ENCODE measurements around the gene PAFAH2. TPM values are rescaled to one million over a fixed set of nuclear protein-coding genes. Genes with fewer than 3 reads are reported as not detected.
A peak's percentile ranks its signal among the peaks of the same experiment; 100 is the strongest.

PAFAH2 gene
- total RNA-seq, 2 donors from 2014 or later, result 8.1 to 8.3 TPM

- Mint-ChIP-seq H3K27me3 (no peaks in the 10 kb centered on the region), H3K9me3 (no peaks in the 10 kb centered on the region), H3K36me3 (ENCODE audit: low read depth) (no peaks in the 10 kb centered on the region), H3K27ac (no peak overlapping the region), H3K4me1 (no peaks in the 10 kb centered on the region), H3K4me3 (no peak overlapping the region)
- ATAC-seq (replicated peaks), result no peak
Observed at GRCh38 chr1:25927521-25928265, 70.2 kb downstream of the PAFAH2 start.

- Mint-ChIP-seq H3K36me3 (ENCODE audit: low read depth) (no peaks in the 10 kb centered on the region), H3K9me3 (no peaks in the 10 kb centered on the region), H3K4me1 (peaks cover 5% of the 10 kb centered on the region), H3K4me3 (no peak overlapping the region), H3K27me3 (no peaks in the 10 kb centered on the region), H3K27ac (no peak overlapping the region)
- ATAC-seq (replicated peaks), result no peak
Observed at GRCh38 chr1:25926731-25927496, 70.9 kb downstream of the PAFAH2 start.

GRCh38 chr1:25924454-25924853 lies 73.4 kb downstream of the PAFAH2 start:
- H3K27me3 Mint-ChIP-seq, result no peaks in the 10 kb centered on the region
- ATAC-seq (replicated peaks), result no peak
- H3K27ac Mint-ChIP-seq, result no peak overlapping the region
- H3K9me3 Mint-ChIP-seq, result no peaks in the 10 kb centered on the region
- peaks cover 7% of the 10 kb centered on the region for H3K4me1 Mint-ChIP-seq
- H3K4me3 Mint-ChIP-seq, result no peak overlapping the region
- no peaks in the 10 kb centered on the region for H3K36me3 Mint-ChIP-seq (ENCODE audit: low read depth)

- no peaks in the 10 kb centered on the region for H3K9me3 Mint-ChIP-seq
- H3K4me1 Mint-ChIP-seq, result peaks cover 8% of the 10 kb centered on the region
- no peak overlapping the region for H3K27ac Mint-ChIP-seq
Observed at GRCh38 chr1:25922971-25923552, 74.8 kb downstream of the PAFAH2 start.

GRCh38 chr1:25922056-25922970 lies 75.5 kb downstream of the PAFAH2 start:
- H3K9me3 Mint-ChIP-seq, result no peaks in the 10 kb centered on the region
- peaks cover 12% of the 10 kb centered on the region for H3K4me1 Mint-ChIP-seq
- H3K4me3 Mint-ChIP-seq, result peak overlapping the region; percentile 80
- H3K36me3 Mint-ChIP-seq (ENCODE audit: low read depth), result no peaks in the 10 kb centered on the region
- no peaks in the 10 kb centered on the region for H3K27me3 Mint-ChIP-seq
- peak overlapping the region; percentile 33 for H3K27ac Mint-ChIP-seq
- peak; percentile 84 for ATAC-seq (replicated peaks)

More at GRCh38 chr1:25922971-25923552, 74.8 kb downstream of the PAFAH2 start:
- Mint-ChIP-seq H3K4me3 (peak overlapping the region; percentile 80), H3K36me3 (ENCODE audit: low read depth) (no peaks in the 10 kb centered on the region), H3K27me3 (no peaks in the 10 kb centered on the region)
- ATAC-seq (replicated peaks), result peak; percentile 56

GRCh38 chr1:25918615-25919014 lies 79.2 kb downstream of the PAFAH2 start:
- Mint-ChIP-seq H3K27ac (no peak overlapping the region), H3K4me3 (no peak overlapping the region), H3K4me1 (peaks cover 12% of the 10 kb centered on the region), H3K36me3 (ENCODE audit: low read depth) (no peaks in the 10 kb centered on the region), H3K27me3 (no peaks in the 10 kb centered on the region), H3K9me3 (no peaks in the 10 kb centered on the region)
- no peak for ATAC-seq (replicated peaks)

GRCh38 chr1:25917996-25918395 lies 79.9 kb downstream of the PAFAH2 start:
- peaks cover 12% of the 10 kb centered on the region for H3K4me1 Mint-ChIP-seq
- H3K9me3 Mint-ChIP-seq, result no peaks in the 10 kb centered on the region
- peak overlapping the region; percentile 39 for H3K27ac Mint-ChIP-seq
- no peaks in the 10 kb centered on the region for H3K27me3 Mint-ChIP-seq
- H3K36me3 Mint-ChIP-seq (ENCODE audit: low read depth), result no peaks in the 10 kb centered on the region
- peak; percentile 37 for ATAC-seq (replicated peaks)
- peak overlapping the region; percentile 30 for H3K4me3 Mint-ChIP-seq

GRCh38 chr1:25916460-25916859 lies 81.4 kb downstream of the PAFAH2 start:
- Mint-ChIP-seq H3K4me1 (peaks cover 5% of the 10 kb centered on the region), H3K27me3 (no peaks in the 10 kb centered on the region), H3K36me3 (ENCODE audit: low read depth) (no peaks in the 10 kb centered on the region), H3K4me3 (no peak overlapping the region), H3K27ac (no peak overlapping the region), H3K9me3 (no peaks in the 10 kb centered on the region)
- ATAC-seq (replicated peaks), result no peak

GRCh38 chr1:25914074-25914995 lies 83.5 kb downstream of the PAFAH2 start:
- ATAC-seq (replicated peaks), result no peak
- H3K27me3 Mint-ChIP-seq, result no peaks in the 10 kb centered on the region
- no peaks in the 10 kb centered on the region for H3K36me3 Mint-ChIP-seq (ENCODE audit: low read depth)
- H3K27ac Mint-ChIP-seq, result no peak overlapping the region
- H3K9me3 Mint-ChIP-seq, result no peaks in the 10 kb centered on the region
- no peak overlapping the region for H3K4me3 Mint-ChIP-seq
- H3K4me1 Mint-ChIP-seq, result peaks cover 5% of the 10 kb centered on the region

- Mint-ChIP-seq H3K36me3 (ENCODE audit: low read depth) (no peaks in the 10 kb centered on the region), H3K4me3 (no peak overlapping the region), H3K9me3 (no peaks in the 10 kb centered on the region), H3K4me1 (peaks cover 5% of the 10 kb centered on the region), H3K27me3 (no peaks in the 10 kb centered on the region), H3K27ac (no peak overlapping the region)
- no peak for ATAC-seq (replicated peaks)
Observed at GRCh38 chr1:25913206-25913605, 84.7 kb downstream of the PAFAH2 start.

GRCh38 chr1:25912076-25912831 lies 85.6 kb downstream of the PAFAH2 start:
- H3K4me3 Mint-ChIP-seq, result no peak overlapping the region
- no peaks in the 10 kb centered on the region for H3K9me3 Mint-ChIP-seq
- ATAC-seq (replicated peaks), result no peak
- H3K27me3 Mint-ChIP-seq, result no peaks in the 10 kb centered on the region
- no peaks in the 10 kb centered on the region for H3K4me1 Mint-ChIP-seq
- no peak overlapping the region for H3K27ac Mint-ChIP-seq
- no peaks in the 10 kb centered on the region for H3K36me3 Mint-ChIP-seq (ENCODE audit: low read depth)

GRCh38 chr1:25911162-25911561 lies 86.7 kb downstream of the PAFAH2 start:
- H3K4me3 Mint-ChIP-seq, result no peak overlapping the region
- H3K27ac Mint-ChIP-seq, result no peak overlapping the region
- no peaks in the 10 kb centered on the region for H3K36me3 Mint-ChIP-seq (ENCODE audit: low read depth)
- H3K27me3 Mint-ChIP-seq, result no peaks in the 10 kb centered on the region
- H3K4me1 Mint-ChIP-seq, result no peaks in the 10 kb centered on the region
- H3K9me3 Mint-ChIP-seq, result no peaks in the 10 kb centered on the region
- ATAC-seq (replicated peaks), result no peak

Data from activated T-helper 17 cell treated with anti-CD3 and anti-CD28 coated beads, Interleukin-2, amount 50 U/mL, for 72 hours (primary cell).